PC-9 (cell line): Measurements from ENCODE around the gene RDH14. TPM values are rescaled to one million over a fixed set of nuclear protein-coding genes. Genes with fewer than 3 reads are reported as not detected.

ENCODE experiments used
- BruUV-seq: library from RNA; stranded (reverse); fragments of 400-500 nt; replicated peaks from 2 replicates; lab custom pipeline; 2021; lab: Mats Ljungman, UMichigan
- CTCF ChIA-PET: fragments of 300-600 bp; sonication (Branson Sonifier 250); formaldehyde crosslinking; loops from one replicate; lab custom pipeline; 2022; ENCODE audit warnings: antibody characterized with exemption; lab: Charles Lee
- POLR2A ChIA-PET: fragments of 300-600 bp; sonication (Branson Sonifier 250); formaldehyde crosslinking; loops from one replicate; lab custom pipeline; 2022; ENCODE audit warnings: antibody characterized with exemption; ENCODE audit not compliant: unreplicated experiment; lab: Charles Lee
- DNase-seq, 2 experiments: peaks; one replicate each; pipeline versions ENCODE4 v3.0.0 to v3.0.0-alpha.2; 2015 to 2022; ENCODE audit warnings: mixed read lengths in 1 of 2
- H2AFZ ChIP-seq: fragments of 200-600 bp; sonication (generic); 2 replicates; pipeline ENCODE4 v1.8.1; 2017; ENCODE audit warnings: antibody characterized with exemption
- H3F3A ChIP-seq: fragments of 200-600 bp; sonication (generic); 2 replicates; pipeline ENCODE4 v1.8.1; 2017; ENCODE audit warnings: antibody characterized with exemption, mild to moderate bottlenecking, low read depth; ENCODE audit not compliant: insufficient read depth
- H3K27ac ChIP-seq: fragments of 200-600 bp; sonication (generic); 2 replicates; pipeline ENCODE4 v1.6.1; 2016; ENCODE audit warnings: mixed run types
- H3K27me3 ChIP-seq: fragments of 200-600 bp; sonication (generic); 2 replicates; pipeline ENCODE4 v1.6.1; 2016; ENCODE audit warnings: low read depth, mixed run types; ENCODE audit not compliant: insufficient read depth
- H3K36me3 ChIP-seq: fragments of 200-600 bp; sonication (generic); 2 replicates; pipeline ENCODE4 v1.6.1; 2016; ENCODE audit warnings: low read depth, mixed run types
- H3K4me1 ChIP-seq: fragments of 200-600 bp; sonication (generic); replicated peaks from 2 replicates; pipeline ENCODE4 v1.6.1; 2016; ENCODE audit warnings: mixed run types; ENCODE audit not compliant: insufficient read depth
- H3K4me2 ChIP-seq: fragments of 200-600 bp; sonication (generic); 2 replicates; pipeline ENCODE4 v1.6.1; 2017; ENCODE audit warnings: mixed run types
- H3K4me3 ChIP-seq: fragments of 200-600 bp; sonication (generic); 2 replicates; pipeline ENCODE4 v1.6.1; 2016; ENCODE audit warnings: mixed run types
- H3K79me2 ChIP-seq: fragments of 200-600 bp; sonication (generic); 2 replicates; pipeline ENCODE4 v1.6.1; 2017; ENCODE audit warnings: low read depth, mixed run types
- H3K9me2 ChIP-seq: fragments of 200-600 bp; sonication (generic); 2 replicates; pipeline ENCODE4 v1.8.1; 2017; ENCODE audit warnings: mild to moderate bottlenecking; ENCODE audit not compliant: insufficient read depth
- H3K9me3 ChIP-seq: fragments of 200-600 bp; sonication (generic); 2 replicates; pipeline ENCODE4 v1.8.1; 2016; ENCODE audit warnings: low read depth; ENCODE audit not compliant: insufficient read depth
- H4K20me1 ChIP-seq: fragments of 200-600 bp; sonication (generic); 2 replicates; pipeline ENCODE4 v1.8.1; 2017; ENCODE audit not compliant: insufficient read depth
- CTCF ChIP-seq: fragments of 200-600 bp; sonication (generic); conservative IDR thresholded peaks from 2 replicates; pipeline ENCODE4 v1.6.1; 2017; ENCODE audit warnings: mixed run types, antibody characterized with exemption, mild to moderate bottlenecking, moderate library complexity
- EZH2 ChIP-seq: fragments of 200-600 bp; sonication (generic); IDR thresholded peaks from 2 replicates; pipeline ENCODE4 v1.8.0; 2017; ENCODE audit warnings: antibody characterized with exemption, low read depth
- intact Hi-C: fragments of 100-400 bp; cut with micrococcal nuclease; formaldehyde crosslinking; loops from one replicate; pipeline ENCODE4 v1.10.0; 2022; ENCODE audit not compliant: unreplicated experiment
- total RNA-seq: library from RNA; stranded (reverse); gene quantifications from 2 replicates; pipeline ENCODE4 v1.2.3, GENCODE V29; 2021

RDH14 gene
- total RNA-seq, 1 experiment from 2014 or later = 17.2 TPM

- Histone ChIP-seq H3K4me2 (no peak overlapping the region), H3K79me2 (no peaks in the 10 kb centered on the region), H4K20me1 (no peaks in the 10 kb centered on the region), H3K27me3 (no peaks in the 10 kb centered on the region), H3F3A (no peaks in the 10 kb centered on the region), H3K9me3 (no peaks in the 10 kb centered on the region), H3K4me3 (no peak overlapping the region), H3K9me2 (no peaks in the 10 kb centered on the region), H3K36me3 (0 out of 2 replicates have a peak, but pooled peaks cover 4% of the 10 kb centered on the region), H2AFZ (no peak overlapping the region), H3K27ac (no peak overlapping the region), H3K4me1 (no peaks in the 10 kb centered on the region)
- no peak for TF ChIP-seq CTCF
- TF ChIP-seq EZH2 = no peak
- no TSS peak for BruUV-seq
- intact Hi-C loops = no loop called here
- CTCF ChIA-PET = no interaction called here
- DNase-seq = no peak
- POLR2A ChIA-PET = no interaction called here
Measured at GRCh38 chr2:18588049-18588448, 27.6 kb upstream of the RDH14 start.

DNA sequence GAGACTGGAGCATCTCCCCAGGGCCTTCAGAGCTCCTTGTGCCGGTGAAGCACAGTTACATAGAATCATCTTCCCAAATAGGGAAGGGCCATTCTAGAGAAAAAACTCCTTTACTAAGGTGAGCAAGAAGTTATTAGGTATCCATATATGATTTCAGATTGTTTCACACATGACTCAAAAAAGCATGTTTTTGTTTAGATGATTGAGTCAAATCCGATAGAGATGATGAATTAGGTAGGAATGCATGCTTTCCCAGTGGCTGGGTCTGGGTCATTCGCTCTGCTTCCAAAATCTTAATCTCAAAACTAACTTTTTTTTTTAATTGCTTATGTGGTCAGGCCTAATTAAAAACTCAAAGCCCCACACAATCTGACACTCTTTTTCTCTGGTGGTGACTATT lies 25.1 kb upstream of the RDH14 start:
- TF ChIP-seq EZH2 = no peak
- TF ChIP-seq CTCF = no peak
- no peak for DNase-seq
- Histone ChIP-seq H3K9me3 (no peaks in the 10 kb centered on the region), H3K27ac (no peak overlapping the region), H3K4me2 (no peak overlapping the region), H3K4me3 (no peak overlapping the region), H3K27me3 (no peaks in the 10 kb centered on the region), H4K20me1 (no peaks in the 10 kb centered on the region), H3K4me1 (no peaks in the 10 kb centered on the region), H3K9me2 (no peaks in the 10 kb centered on the region), H3K79me2 (no peaks in the 10 kb centered on the region), H2AFZ (no peak overlapping the region), H3K36me3 (0 out of 2 replicates have a peak, but pooled peaks cover 4% of the 10 kb centered on the region), H3F3A (no peaks in the 10 kb centered on the region)
- no TSS peak for BruUV-seq
- POLR2A ChIA-PET = no interaction called here
- intact Hi-C loops = no loop called here
- CTCF ChIA-PET = no interaction called here

DNA sequence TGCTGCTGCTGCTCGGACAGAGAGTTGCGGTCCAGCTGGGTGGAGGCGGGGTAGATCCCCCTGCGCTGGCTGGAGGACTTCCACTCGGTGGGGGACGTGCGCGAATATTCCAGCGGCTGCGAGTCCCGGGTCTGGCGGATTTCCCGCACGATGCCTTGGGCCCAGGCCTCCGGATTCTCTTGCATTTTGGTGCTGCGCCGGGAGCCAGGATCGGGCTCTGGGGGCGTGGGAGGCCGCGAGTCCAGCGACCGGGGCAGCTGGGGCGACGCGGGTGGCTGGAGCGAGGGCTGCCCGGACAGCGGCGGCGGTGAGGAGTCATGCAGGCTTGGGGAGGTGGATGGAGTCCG lies 24.1 kb upstream of the RDH14 start:
- BruUV-seq = no TSS peak
- Histone ChIP-seq H3K4me2 (no peak overlapping the region), H3K27ac (no peak overlapping the region), H3K4me3 (no peak overlapping the region), H3K27me3 (no peaks in the 10 kb centered on the region), H3F3A (no peaks in the 10 kb centered on the region), H3K36me3 (0 out of 2 replicates have a peak, but pooled peaks cover 4% of the 10 kb centered on the region), H3K79me2 (no peaks in the 10 kb centered on the region), H3K4me1 (no peaks in the 10 kb centered on the region), H4K20me1 (no peaks in the 10 kb centered on the region), H3K9me3 (0 out of 2 replicates have a peak, but pooled peaks cover under 1% of the 10 kb centered on the region), H2AFZ (no peak overlapping the region), H3K9me2 (no peaks in the 10 kb centered on the region)
- CTCF ChIA-PET = no interaction called here
- no peak for DNase-seq
- intact Hi-C loops = no loop called here
- POLR2A ChIA-PET = no interaction called here
- no peak for TF ChIP-seq CTCF
- TF ChIP-seq EZH2 = no peak
